Measurements from ENCODE around the gene ORAI1.

The ORAI1 gene

DNA sequence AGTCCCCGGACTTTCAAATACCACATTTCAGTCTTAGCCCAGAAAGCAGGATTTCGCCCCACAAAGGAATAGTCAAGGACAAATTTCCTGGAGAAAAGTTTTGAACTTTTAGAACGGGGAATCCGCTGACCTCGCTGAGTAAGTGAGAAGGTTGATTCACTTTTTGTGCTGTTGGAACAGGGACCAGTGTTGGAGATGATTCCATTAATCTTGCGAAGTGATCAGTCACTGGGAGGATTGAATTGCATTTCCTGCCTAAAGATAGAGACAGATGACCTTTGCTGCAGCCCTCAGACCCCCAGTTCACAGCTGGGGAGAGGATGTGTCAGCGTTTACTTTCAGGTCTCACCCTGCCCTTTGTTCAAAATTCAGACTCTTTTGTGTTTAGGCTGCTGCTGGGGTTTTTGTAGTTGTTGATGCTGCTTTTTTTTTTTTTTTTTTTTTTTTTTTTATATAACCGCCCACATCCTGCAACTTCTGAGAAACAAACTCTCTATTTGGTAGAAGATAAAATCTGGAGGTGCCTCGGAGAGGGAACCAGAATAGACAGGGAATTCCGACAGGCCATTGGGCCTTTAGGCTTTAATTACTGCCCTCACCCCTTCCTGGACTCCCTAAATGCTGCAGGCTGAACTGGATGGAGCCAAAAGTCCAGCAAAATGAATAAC is 35.7 kb upstream of the ORAI1 start:
- no peaks in the 10 kb centered on the region for H3K27me3 ChIP-seq (ENCODE audit: insufficient read depth, low read depth, severe bottlenecking)
- no peak overlapping the region for H3K4me3 ChIP-seq (ENCODE audit: low read depth, low read length)
- TF ChIP-seq, protein P1, sequence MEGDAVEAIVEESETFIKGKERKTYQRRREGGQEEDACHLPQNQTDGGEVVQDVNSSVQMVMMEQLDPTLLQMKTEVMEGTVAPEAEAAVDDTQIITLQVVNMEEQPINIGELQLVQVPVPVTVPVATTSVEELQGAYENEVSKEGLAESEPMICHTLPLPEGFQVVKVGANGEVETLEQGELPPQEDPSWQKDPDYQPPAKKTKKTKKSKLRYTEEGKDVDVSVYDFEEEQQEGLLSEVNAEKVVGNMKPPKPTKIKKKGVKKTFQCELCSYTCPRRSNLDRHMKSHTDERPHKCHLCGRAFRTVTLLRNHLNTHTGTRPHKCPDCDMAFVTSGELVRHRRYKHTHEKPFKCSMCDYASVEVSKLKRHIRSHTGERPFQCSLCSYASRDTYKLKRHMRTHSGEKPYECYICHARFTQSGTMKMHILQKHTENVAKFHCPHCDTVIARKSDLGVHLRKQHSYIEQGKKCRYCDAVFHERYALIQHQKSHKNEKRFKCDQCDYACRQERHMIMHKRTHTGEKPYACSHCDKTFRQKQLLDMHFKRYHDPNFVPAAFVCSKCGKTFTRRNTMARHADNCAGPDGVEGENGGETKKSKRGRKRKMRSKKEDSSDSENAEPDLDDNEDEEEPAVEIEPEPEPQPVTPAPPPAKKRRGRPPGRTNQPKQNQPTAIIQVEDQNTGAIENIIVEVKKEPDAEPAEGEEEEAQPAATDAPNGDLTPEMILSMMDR (IDR thresholded peaks at IDR 0.05; ENCODE audit: low read depth, low read length), result no peak
- H3K9me3 ChIP-seq (ENCODE audit: severe bottlenecking), result no peaks in the 10 kb centered on the region
- no peak overlapping the region for H3K27ac ChIP-seq
- H3K36me3 ChIP-seq, result no peaks in the 10 kb centered on the region
- DNase-seq, result no peak

DNA sequence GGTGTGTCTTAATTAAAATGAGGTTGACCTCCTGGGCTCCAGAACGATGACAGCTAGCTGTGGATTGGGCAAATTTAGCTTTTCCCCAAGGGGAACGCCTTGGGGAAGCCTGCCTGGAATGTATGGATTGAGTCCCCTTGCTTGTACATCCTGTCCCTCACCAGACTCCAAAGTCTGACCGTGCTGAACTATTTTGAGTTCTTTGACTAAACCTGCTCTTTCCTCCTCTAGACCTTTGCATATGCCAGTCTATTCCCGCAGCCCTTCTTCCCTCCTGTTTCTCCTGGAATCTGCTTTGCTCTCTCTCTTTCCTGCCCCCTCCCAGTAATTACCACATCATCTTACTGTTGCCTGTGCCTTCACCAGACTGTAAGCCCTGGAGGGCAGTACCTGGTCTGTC is 34.0 kb upstream of the ORAI1 start:
- TF ChIP-seq, protein P1 (IDR thresholded peaks at IDR 0.05; ENCODE audit: low read depth, low read length), result no peak
- Histone ChIP-seq H3K27me3 (ENCODE audit: insufficient read depth, low read depth, severe bottlenecking) (no peaks in the 10 kb centered on the region), H3K27ac (no peak overlapping the region), H3K36me3 (no peaks in the 10 kb centered on the region), H3K4me3 (ENCODE audit: low read depth, low read length) (no peak overlapping the region), H3K9me3 (ENCODE audit: severe bottlenecking) (no peaks in the 10 kb centered on the region)
- DNase-seq, result no peak

DNA sequence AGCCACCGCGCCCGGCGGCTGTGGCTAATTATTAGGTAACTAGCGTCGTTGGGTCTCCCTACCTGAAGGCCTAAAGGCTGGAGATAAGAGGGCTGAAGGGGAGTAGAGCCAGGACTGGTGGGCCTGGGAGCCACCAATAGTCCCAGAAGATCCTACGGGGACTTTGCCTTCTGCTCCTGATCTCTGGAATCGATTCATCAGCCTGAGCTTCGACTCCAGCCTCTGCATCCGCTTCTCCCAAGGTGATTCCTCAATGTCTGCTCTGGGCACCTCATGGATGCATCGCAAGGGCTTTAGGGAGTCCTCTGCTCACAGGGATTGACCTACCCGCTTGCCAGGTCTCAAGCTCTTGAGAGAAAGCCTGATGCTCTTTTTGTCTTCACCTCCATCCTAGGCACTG is 30.8 kb upstream of the ORAI1 start:
- Histone ChIP-seq H3K27ac (no peak overlapping the region), H3K36me3 (no peaks in the 10 kb centered on the region), H3K9me3 (ENCODE audit: severe bottlenecking) (no peaks in the 10 kb centered on the region), H3K27me3 (ENCODE audit: insufficient read depth, low read depth, severe bottlenecking) (no peaks in the 10 kb centered on the region), H3K4me3 (ENCODE audit: low read depth, low read length) (no peak overlapping the region)
- TF ChIP-seq, protein P1 (IDR thresholded peaks at IDR 0.05; ENCODE audit: low read depth, low read length), result no peak
- no peak for DNase-seq

DNA sequence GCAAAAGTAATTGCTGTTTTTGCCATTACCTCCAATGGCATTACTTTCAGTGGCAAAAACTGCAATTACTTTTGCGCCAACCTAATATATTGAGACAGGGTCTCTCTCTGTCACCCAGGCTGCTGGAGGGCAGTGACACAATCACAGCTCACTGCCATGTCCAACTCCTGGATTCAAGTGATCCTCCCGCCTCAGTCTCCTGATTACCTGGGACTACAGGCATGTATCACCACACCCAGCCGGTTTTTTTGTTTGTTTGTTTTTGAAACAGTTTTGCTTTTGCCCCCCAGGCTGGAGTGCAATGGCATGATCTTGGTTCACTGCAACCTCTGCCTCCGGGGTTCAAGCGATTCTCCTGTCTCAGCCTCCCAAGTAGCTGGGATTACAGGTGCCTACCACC is 29.8 kb upstream of the ORAI1 start:
- DNase-seq, result no peak
- Histone ChIP-seq H3K4me3 (ENCODE audit: low read depth, low read length) (no peak overlapping the region), H3K36me3 (no peaks in the 10 kb centered on the region), H3K9me3 (ENCODE audit: severe bottlenecking) (no peaks in the 10 kb centered on the region), H3K27me3 (ENCODE audit: insufficient read depth, low read depth, severe bottlenecking) (no peaks in the 10 kb centered on the region), H3K27ac (no peak overlapping the region)
- TF ChIP-seq, protein P1 (IDR thresholded peaks at IDR 0.05; ENCODE audit: low read depth, low read length), result no peak

DNA sequence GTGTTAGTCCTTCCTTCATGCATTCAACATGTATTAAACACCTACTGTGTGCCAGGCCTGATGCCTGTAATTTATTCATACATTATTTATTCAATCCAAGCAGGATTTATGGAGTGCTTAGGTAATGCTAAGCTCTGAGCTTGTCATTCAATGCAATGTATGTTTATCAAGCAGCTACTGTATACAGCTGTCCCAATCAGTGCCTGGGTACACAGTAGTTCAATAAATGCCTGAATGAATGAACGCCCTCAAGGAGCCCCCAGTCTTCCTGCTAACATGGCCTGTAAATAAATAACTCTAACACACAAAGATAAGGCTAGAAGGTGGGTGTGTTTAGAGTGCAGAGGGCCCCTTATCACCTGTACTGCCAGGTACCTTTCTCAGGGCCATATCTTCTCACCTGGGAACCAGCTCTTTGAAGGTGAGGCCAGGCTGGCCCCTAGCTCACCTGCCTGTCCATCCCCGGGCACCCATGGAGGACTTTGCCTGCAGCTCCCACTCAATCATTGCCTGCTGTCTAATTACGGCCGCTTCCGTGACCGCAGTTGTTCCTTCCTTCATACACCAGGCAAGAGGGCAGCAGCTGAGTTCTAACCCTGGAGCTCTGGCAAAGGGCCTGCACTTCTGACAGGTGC is 25.5 kb upstream of the ORAI1 start:
- Histone ChIP-seq H3K9me3 (ENCODE audit: severe bottlenecking) (peaks cover 3% of the 10 kb centered on the region), H3K27ac (no peak overlapping the region), H3K4me3 (ENCODE audit: low read depth, low read length) (no peak overlapping the region), H3K36me3 (no peaks in the 10 kb centered on the region), H3K27me3 (ENCODE audit: insufficient read depth, low read depth, severe bottlenecking) (no peaks in the 10 kb centered on the region)
- DNase-seq, result no peak
- TF ChIP-seq, protein P1 (IDR thresholded peaks at IDR 0.05; ENCODE audit: low read depth, low read length), result no peak

All from WERI-Rb-1 (cell line).